NT2/D1 (cell line): ENCODE data around the gene CCDC184.

Source experiments
- SUZ12 ChIP-seq: IDR thresholded peaks from 2 replicates; pipeline ENCODE4 v1.6.1; 2011; ENCODE audit not compliant: insufficient read length, insufficient read depth; ENCODE audit errors: extremely low read depth
- YY1 ChIP-seq: IDR thresholded peaks from 2 replicates; pipeline ENCODE4 v1.6.1; 2011; ENCODE audit not compliant: insufficient read length, insufficient read depth
- ZNF274 ChIP-seq: IDR thresholded peaks from 2 replicates; pipeline ENCODE4 v1.6.1; 2011; ENCODE audit warnings: mild to moderate bottlenecking, low read depth, low read length

DNA sequence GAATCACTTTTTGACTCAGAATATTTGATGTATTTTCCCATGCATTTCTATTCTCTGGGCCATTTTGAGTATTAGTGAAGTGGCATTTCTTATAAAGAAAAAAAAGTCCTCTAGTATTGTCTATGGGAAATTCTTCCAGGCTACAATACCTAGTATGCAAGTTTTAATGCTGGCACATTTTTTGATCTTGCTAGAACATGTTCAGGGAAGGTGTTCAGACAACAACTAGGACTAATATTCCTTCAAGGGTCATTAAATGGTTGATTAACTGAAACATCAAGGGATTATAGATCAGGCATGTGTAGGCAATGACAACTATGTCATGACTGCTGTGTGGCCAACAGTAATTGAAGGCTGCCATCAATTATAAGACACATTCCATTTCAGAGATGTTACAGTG, 7.7 kb downstream of the CCDC184 start:
- TF ChIP-seq ZNF274 (no peak), SUZ12 (no peak), YY1 (no peak)
